ENCODE data around the gene INHBE.
"Not testable (repeated sequence)": the region's sequence is repeated elsewhere in the genome, so short reads cannot be mapped to it uniquely, and the experiment has no call there.

DNA sequence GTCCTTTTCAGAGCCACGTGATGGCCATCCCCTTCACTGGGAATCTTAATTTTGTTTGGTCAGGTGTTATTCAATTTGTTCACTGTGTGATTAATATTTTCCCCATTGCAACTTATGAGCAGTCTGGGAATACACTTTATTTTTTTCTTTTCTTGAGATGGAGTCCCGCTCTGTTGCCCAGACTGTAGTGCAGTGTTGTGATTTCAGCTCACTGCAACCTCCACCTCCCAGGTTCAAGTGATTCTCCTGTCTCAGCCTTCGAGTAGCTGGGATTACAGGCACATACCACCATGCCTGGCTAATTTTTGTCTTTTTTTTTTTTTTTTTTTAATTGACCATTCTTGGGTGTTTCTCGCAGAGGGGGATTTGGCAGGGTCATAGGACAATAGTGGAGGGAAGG is 51.4 kb downstream of the INHBE start:
- not testable (repeated sequence) for TF ChIP-seq EZH2 (IDR thresholded peaks at IDR 0.05; ENCODE audit: low read depth, unreplicated experiment); EZH2phosphoT487 (IDR thresholded peaks at IDR 0.05; ENCODE audit: unreplicated experiment); POLR2AphosphoS5 (IDR thresholded peaks at IDR 0.05; ENCODE audit: low read depth); JUNB (IDR thresholded peaks at IDR 0.05; ENCODE audit: unreplicated experiment); NANOG (IDR thresholded peaks at IDR 0.05; ENCODE audit: borderline replicate concordance); CREB1 (CRISPR knock-in tag; IDR thresholded peaks at IDR 0.05; ENCODE audit: low read depth); STAT1 (IDR thresholded peaks at IDR 0.05; ENCODE audit: unreplicated experiment); ZNF331 (CRISPR knock-in tag; IDR thresholded peaks at IDR 0.05; ENCODE audit: low read depth); ZNF114 (CRISPR knock-in tag; IDR thresholded peaks at IDR 0.05)
- TF ChIP-seq, protein P1, sequence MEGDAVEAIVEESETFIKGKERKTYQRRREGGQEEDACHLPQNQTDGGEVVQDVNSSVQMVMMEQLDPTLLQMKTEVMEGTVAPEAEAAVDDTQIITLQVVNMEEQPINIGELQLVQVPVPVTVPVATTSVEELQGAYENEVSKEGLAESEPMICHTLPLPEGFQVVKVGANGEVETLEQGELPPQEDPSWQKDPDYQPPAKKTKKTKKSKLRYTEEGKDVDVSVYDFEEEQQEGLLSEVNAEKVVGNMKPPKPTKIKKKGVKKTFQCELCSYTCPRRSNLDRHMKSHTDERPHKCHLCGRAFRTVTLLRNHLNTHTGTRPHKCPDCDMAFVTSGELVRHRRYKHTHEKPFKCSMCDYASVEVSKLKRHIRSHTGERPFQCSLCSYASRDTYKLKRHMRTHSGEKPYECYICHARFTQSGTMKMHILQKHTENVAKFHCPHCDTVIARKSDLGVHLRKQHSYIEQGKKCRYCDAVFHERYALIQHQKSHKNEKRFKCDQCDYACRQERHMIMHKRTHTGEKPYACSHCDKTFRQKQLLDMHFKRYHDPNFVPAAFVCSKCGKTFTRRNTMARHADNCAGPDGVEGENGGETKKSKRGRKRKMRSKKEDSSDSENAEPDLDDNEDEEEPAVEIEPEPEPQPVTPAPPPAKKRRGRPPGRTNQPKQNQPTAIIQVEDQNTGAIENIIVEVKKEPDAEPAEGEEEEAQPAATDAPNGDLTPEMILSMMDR (conservative IDR thresholded peaks at IDR 0.05; ENCODE audit: low read depth in 2 of 2), result not testable (repeated sequence)
- TF ChIP-seq, protein P2, sequence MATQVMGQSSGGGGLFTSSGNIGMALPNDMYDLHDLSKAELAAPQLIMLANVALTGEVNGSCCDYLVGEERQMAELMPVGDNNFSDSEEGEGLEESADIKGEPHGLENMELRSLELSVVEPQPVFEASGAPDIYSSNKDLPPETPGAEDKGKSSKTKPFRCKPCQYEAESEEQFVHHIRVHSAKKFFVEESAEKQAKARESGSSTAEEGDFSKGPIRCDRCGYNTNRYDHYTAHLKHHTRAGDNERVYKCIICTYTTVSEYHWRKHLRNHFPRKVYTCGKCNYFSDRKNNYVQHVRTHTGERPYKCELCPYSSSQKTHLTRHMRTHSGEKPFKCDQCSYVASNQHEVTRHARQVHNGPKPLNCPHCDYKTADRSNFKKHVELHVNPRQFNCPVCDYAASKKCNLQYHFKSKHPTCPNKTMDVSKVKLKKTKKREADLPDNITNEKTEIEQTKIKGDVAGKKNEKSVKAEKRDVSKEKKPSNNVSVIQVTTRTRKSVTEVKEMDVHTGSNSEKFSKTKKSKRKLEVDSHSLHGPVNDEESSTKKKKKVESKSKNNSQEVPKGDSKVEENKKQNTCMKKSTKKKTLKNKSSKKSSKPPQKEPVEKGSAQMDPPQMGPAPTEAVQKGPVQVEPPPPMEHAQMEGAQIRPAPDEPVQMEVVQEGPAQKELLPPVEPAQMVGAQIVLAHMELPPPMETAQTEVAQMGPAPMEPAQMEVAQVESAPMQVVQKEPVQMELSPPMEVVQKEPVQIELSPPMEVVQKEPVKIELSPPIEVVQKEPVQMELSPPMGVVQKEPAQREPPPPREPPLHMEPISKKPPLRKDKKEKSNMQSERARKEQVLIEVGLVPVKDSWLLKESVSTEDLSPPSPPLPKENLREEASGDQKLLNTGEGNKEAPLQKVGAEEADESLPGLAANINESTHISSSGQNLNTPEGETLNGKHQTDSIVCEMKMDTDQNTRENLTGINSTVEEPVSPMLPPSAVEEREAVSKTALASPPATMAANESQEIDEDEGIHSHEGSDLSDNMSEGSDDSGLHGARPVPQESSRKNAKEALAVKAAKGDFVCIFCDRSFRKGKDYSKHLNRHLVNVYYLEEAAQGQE (IDR thresholded peaks at IDR 0.05; ENCODE audit: unreplicated experiment), result not testable (repeated sequence)
- TF ChIP-seq, protein P3, sequence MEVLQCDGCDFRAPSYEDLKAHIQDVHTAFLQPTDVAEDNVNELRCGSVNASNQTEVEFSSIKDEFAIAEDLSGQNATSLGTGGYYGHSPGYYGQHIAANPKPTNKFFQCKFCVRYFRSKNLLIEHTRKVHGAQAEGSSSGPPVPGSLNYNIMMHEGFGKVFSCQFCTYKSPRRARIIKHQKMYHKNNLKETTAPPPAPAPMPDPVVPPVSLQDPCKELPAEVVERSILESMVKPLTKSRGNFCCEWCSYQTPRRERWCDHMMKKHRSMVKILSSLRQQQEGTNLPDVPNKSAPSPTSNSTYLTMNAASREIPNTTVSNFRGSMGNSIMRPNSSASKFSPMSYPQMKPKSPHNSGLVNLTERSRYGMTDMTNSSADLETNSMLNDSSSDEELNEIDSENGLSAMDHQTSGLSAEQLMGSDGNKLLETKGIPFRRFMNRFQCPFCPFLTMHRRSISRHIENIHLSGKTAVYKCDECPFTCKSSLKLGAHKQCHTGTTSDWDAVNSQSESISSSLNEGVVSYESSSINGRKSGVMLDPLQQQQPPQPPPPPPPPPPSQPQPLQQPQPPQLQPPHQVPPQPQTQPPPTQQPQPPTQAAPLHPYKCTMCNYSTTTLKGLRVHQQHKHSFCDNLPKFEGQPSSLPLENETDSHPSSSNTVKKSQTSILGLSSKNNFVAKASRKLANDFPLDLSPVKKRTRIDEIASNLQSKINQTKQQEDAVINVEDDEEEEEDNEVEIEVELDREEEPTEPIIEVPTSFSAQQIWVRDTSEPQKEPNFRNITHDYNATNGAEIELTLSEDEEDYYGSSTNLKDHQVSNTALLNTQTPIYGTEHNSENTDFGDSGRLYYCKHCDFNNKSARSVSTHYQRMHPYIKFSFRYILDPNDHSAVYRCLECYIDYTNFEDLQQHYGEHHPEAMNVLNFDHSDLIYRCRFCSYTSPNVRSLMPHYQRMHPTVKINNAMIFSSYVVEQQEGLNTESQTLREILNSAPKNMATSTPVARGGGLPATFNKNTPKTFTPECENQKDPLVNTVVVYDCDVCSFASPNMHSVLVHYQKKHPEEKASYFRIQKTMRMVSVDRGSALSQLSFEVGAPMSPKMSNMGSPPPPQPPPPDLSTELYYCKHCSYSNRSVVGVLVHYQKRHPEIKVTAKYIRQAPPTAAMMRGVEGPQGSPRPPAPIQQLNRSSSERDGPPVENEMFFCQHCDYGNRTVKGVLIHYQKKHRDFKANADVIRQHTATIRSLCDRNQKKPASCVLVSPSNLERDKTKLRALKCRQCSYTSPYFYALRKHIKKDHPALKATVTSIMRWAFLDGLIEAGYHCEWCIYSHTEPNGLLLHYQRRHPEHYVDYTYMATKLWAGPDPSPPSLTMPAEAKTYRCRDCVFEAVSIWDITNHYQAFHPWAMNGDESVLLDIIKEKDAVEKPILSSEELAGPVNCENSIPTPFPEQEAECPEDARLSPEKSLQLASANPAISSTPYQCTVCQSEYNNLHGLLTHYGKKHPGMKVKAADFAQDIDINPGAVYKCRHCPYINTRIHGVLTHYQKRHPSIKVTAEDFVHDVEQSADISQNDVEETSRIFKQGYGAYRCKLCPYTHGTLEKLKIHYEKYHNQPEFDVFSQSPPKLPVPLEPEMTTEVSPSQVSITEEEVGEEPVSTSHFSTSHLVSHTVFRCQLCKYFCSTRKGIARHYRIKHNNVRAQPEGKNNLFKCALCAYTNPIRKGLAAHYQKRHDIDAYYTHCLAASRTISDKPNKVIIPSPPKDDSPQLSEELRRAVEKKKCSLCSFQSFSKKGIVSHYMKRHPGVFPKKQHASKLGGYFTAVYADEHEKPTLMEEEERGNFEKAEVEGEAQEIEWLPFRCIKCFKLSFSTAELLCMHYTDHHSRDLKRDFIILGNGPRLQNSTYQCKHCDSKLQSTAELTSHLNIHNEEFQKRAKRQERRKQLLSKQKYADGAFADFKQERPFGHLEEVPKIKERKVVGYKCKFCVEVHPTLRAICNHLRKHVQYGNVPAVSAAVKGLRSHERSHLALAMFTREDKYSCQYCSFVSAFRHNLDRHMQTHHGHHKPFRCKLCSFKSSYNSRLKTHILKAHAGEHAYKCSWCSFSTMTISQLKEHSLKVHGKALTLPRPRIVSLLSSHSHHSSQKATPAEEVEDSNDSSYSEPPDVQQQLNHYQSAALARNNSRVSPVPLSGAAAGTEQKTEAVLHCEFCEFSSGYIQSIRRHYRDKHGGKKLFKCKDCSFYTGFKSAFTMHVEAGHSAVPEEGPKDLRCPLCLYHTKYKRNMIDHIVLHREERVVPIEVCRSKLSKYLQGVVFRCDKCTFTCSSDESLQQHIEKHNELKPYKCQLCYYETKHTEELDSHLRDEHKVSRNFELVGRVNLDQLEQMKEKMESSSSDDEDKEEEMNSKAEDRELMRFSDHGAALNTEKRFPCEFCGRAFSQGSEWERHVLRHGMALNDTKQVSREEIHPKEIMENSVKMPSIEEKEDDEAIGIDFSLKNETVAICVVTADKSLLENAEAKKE (CRISPR knock-in tag; IDR thresholded peaks at IDR 0.05), result not testable (repeated sequence)
